ENCODE measurements around the gene HSPA12B.

DNA sequence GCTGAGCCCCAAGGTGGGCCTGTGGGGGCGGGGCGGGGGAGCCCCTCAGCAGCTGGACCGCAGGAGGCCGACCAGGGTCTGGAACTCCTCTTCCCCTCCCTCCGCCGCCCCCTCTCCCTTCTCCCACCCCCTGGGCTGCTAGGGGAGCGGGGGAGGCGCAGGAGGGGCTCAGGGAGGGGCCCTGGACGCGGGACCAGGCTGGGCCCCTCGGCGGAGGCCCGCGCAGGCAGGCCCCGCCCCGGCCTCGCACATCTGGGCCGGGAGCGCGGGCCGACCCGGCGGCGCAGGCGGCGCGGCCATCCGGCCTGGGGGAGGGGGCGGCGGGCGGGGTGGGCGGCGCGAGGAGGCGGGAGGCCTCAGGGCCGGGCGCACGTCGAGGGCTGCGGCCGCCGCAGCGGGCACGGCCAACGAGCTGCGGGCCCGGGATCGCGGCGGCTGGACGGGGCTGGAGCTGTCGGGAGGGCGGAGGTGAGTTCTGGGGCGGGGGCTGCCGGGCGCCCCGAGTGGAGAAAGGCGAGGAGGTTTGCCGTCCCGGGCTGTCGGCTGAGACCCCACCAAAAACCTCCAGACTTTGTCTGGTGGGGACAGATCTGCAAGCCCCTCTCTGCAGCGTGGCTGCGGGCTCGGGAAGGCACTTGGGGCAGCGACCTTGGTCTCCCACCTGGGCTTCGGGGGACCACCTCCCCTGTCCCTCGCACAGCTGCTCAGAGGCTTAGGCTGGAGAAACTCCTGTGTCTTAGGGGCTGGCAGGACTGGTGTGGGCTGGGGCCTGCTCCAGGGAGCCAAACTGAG lies at the start of gene HSPA12B:
- TF ChIP-seq, protein P1, sequence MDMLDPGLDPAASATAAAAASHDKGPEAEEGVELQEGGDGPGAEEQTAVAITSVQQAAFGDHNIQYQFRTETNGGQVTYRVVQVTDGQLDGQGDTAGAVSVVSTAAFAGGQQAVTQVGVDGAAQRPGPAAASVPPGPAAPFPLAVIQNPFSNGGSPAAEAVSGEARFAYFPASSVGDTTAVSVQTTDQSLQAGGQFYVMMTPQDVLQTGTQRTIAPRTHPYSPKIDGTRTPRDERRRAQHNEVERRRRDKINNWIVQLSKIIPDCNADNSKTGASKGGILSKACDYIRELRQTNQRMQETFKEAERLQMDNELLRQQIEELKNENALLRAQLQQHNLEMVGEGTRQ (IDR thresholded peaks at IDR 0.05; ENCODE audit: low read depth, low read length): no peak
- TF ChIP-seq, protein P2, sequence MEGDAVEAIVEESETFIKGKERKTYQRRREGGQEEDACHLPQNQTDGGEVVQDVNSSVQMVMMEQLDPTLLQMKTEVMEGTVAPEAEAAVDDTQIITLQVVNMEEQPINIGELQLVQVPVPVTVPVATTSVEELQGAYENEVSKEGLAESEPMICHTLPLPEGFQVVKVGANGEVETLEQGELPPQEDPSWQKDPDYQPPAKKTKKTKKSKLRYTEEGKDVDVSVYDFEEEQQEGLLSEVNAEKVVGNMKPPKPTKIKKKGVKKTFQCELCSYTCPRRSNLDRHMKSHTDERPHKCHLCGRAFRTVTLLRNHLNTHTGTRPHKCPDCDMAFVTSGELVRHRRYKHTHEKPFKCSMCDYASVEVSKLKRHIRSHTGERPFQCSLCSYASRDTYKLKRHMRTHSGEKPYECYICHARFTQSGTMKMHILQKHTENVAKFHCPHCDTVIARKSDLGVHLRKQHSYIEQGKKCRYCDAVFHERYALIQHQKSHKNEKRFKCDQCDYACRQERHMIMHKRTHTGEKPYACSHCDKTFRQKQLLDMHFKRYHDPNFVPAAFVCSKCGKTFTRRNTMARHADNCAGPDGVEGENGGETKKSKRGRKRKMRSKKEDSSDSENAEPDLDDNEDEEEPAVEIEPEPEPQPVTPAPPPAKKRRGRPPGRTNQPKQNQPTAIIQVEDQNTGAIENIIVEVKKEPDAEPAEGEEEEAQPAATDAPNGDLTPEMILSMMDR (conservative IDR thresholded peaks at IDR 0.05; ENCODE audit: low read depth, low read length): no peak
- TF ChIP-seq POLR2A (IDR thresholded peaks at IDR 0.05; ENCODE audit: low read depth, low read length) (no peak), FOS (IDR thresholded peaks at IDR 0.05; ENCODE audit: low read depth, low read length) (no peak), RAD21 (IDR thresholded peaks at IDR 0.05; ENCODE audit: low read length) (no peak), BHLHE40 (IDR thresholded peaks at IDR 0.05; ENCODE audit: low read depth, low read length) (no peak)

Measured in IMR-90 (cell line).